ENCODE results near the gene ZNRF1.

GRCh38 chr16:75078886-75079285 is 80.1 kb downstream of the ZNRF1 start:
- TF ChIP-seq MTA3 (IDR thresholded peaks at IDR 0.05; ENCODE audit: borderline replicate concordance, low read length) = no peak
- TF ChIP-seq ZBTB4 (CRISPR knock-in tag; IDR thresholded peaks at IDR 0.05) = no peak
- no peak for TF ChIP-seq TBL1XR1 (IDR thresholded peaks at IDR 0.05; ENCODE audit: low read depth, low read length)
- TF ChIP-seq CTCF (IDR thresholded peaks at IDR 0.05 in 2 of 3, conservative IDR thresholded peaks at IDR 0.05 in 1 of 3; ENCODE audit: control insufficient read depth in 2 of 3, extremely low read depth in 1 of 3, insufficient read depth in 1 of 3, low read depth in 3 of 3, low read length in 3 of 3) = no peak

Measured in GM12878 (cell line).